K562 (cell line): ENCODE results near the gene B3GALNT1. TPM values are rescaled to one million over a fixed set of nuclear protein-coding genes. Genes with fewer than 3 reads are reported as not detected.

Source experiments
- ATAC-seq: fragments of 200-7000 bp; cut with Tn5 transposase; 3 replicates; pipeline ENCODE4 v1.9.1; 2020; ENCODE audit warnings: moderate library complexity
- BruUV-seq: library from RNA; stranded (reverse); fragments of 400-500 nt; replicated peaks from 2 replicates; lab custom pipeline; 2021; lab: Mats Ljungman, UMichigan
- CTCF ChIA-PET: fragments of 300-600 bp; formaldehyde crosslinking; extraction: SDS; loops from one replicate; lab custom pipeline; 2021; ENCODE audit warnings: low intra/inter-chr PET ratio; lab: Yijun Ruan, JAX
- POLR2A ChIA-PET: fragments of 300-600, 350-650 bp; sonication (Branson Sonifier 250); formaldehyde crosslinking; extraction: SDS; loops from one replicate; lab custom pipeline; 2021; ENCODE audit warnings: antibody characterized with exemption, inconsistent platforms; lab: Yijun Ruan, JAX
- DNase-seq, 4 experiments: peaks; one replicate each; pipeline versions ENCODE4 v3.0.0 to v3.0.0-alpha.2; 2011 to 2018; ENCODE audit warnings: low spot score in 3 of 4, mixed read lengths in 3 of 4; ENCODE audit errors: extremely low read depth in 1 of 4
- FAIRE-seq: peaks from 2 replicates; lab custom pipeline; 2011; peaks lifted over from hg19 to GRCh38; lab: Jason Lieb, UNC
- H2AFZ ChIP-seq: 2 replicates; pipeline ENCODE4 v1.6.0; 2011; ENCODE audit warnings: low read depth, low read length, control low read depth, inconsistent platforms
- H3K27ac ChIP-seq: fragments of 200-600 bp; 3 replicates; pipeline ENCODE4 v1.8.0; 2011; ENCODE audit warnings: low read depth, mild to moderate bottlenecking, control low read depth, inconsistent platforms, low read length, moderate library complexity, mixed read lengths; ENCODE audit errors: extremely low read depth
- H3K27me3 ChIP-seq, 2 experiments: fragments of 300-600 bp in 1 of 2; 2 replicates in 1 of 2; 3 replicates in 1 of 2; pipeline versions ENCODE4 v1.6.0 to v1.8.0; 2011; ENCODE audit warnings: inconsistent platforms in 2 of 2, low read length in 2 of 2, mild to moderate bottlenecking in 1 of 2, mixed read lengths in 1 of 2, moderate library complexity in 1 of 2; ENCODE audit not compliant: control insufficient read depth in 2 of 2, insufficient read depth in 2 of 2
- H3K36me3 ChIP-seq: fragments of 300-600 bp; 3 replicates; pipeline ENCODE4 v1.8.0; 2011; ENCODE audit warnings: mild to moderate bottlenecking, low read length, inconsistent platforms; ENCODE audit not compliant: control insufficient read depth, insufficient read depth
- H3K4me1 ChIP-seq, 2 experiments: fragments of 200-600 bp in 1 of 2; replicated peaks in 1 of 2; 2 replicates in 1 of 2; 3 replicates in 1 of 2; pipeline versions ENCODE4 v1.5.1 to v1.8.0; 2011; ENCODE audit warnings: inconsistent platforms in 2 of 2, low read length in 2 of 2, mild to moderate bottlenecking in 1 of 2, mixed read lengths in 1 of 2, moderate library complexity in 1 of 2; ENCODE audit not compliant: control insufficient read depth in 2 of 2, insufficient read depth in 2 of 2
- H3K4me2 ChIP-seq: 2 replicates; pipeline ENCODE4 v1.6.1; 2011; ENCODE audit warnings: low read length, control low read depth, inconsistent platforms, mixed read lengths; ENCODE audit not compliant: insufficient read depth
- H3K4me3 ChIP-seq: fragments of 200-600 bp; sonication (generic), shearing (Covaris generic); 2 replicates; pipeline ENCODE4 v1.5.1; 2016; ENCODE audit warnings: control low read depth, inconsistent platforms
- H3K79me2 ChIP-seq: fragments of 200-600 bp; 3 replicates; pipeline ENCODE4 v1.8.0; 2011; ENCODE audit warnings: low read length, inconsistent platforms; ENCODE audit not compliant: control insufficient read depth, insufficient read depth
- H3K9ac ChIP-seq, 2 experiments: 2 replicates each; pipeline versions ENCODE4 v1.6.0 to v1.6.1; 2011; ENCODE audit warnings: low read depth in 2 of 2, low read length in 2 of 2, control low read depth in 1 of 2, inconsistent platforms in 1 of 2, mild to moderate bottlenecking in 1 of 2, mixed read lengths in 1 of 2; ENCODE audit not compliant: insufficient read depth in 1 of 2
- H3K9me1 ChIP-seq: one replicate; pipeline ENCODE4 v1.6.0; 2011; ENCODE audit warnings: inconsistent platforms, mild to moderate bottlenecking, low read length, moderate library complexity; ENCODE audit not compliant: control insufficient read depth, insufficient read depth
- H3K9me3 ChIP-seq: replicated peaks from 2 replicates; pipeline ENCODE4 v1.5.1; 2011; ENCODE audit warnings: low read depth, low read length, inconsistent platforms; ENCODE audit not compliant: control insufficient read depth, insufficient read depth
- H4K20me1 ChIP-seq: replicated peaks from 2 replicates; pipeline ENCODE4 v1.6.1; 2011; ENCODE audit warnings: low read length, inconsistent platforms, mixed read lengths; ENCODE audit not compliant: control insufficient read depth, insufficient read depth
- BDP1 ChIP-seq: IDR thresholded peaks from 3 replicates; pipeline ENCODE4 v1.6.1; 2011; ENCODE audit not compliant: insufficient read length, insufficient read depth
- CREBBP ChIP-seq: IDR thresholded peaks from one replicate; pipeline ENCODE4 v1.6.1; 2012; ENCODE audit warnings: low read depth, mild to moderate bottlenecking, control low read depth, inconsistent platforms, low read length
- DPF2 ChIP-seq: fragments of 450-650 bp; IDR thresholded peaks from 2 replicates; pipeline ENCODE4 v1.6.1; 2016
- HNRNPK ChIP-seq: fragments of 200-400 bp; formaldehyde crosslinking; IDR thresholded peaks from one replicate; pipeline ENCODE4 v1.6.1; 2018; ENCODE audit warnings: mild to moderate bottlenecking, low read depth, low read length; ENCODE audit not compliant: poor library complexity, severe bottlenecking
- HSF4 ChIP-seq: fragments of 250-450 bp; sonication (Bioruptor Pico); IDR thresholded peaks from 2 replicates; pipeline ENCODE4 v2.1.2; 2022; ENCODE audit warnings: mild to moderate bottlenecking, moderate library complexity, borderline replicate concordance
- KDM1A ChIP-seq, 2 experiments: fragments of 450-650 bp; IDR thresholded peaks; 2 replicates each; pipeline ENCODE4 v1.6.1; 2016; ENCODE audit warnings: mild to moderate bottlenecking in 2 of 2
- MECOM ChIP-seq: fragments of 250-450 bp; sonication (Bioruptor Pico); IDR thresholded peaks from 2 replicates; pipeline ENCODE4 v1.8.0; 2022; ENCODE audit warnings: inconsistent platforms
- MLLT1 ChIP-seq, 2 experiments: fragments of 450-650 bp; IDR thresholded peaks; 2 replicates each; pipeline ENCODE4 v1.6.1; 2016
- NR1H2 ChIP-seq: sonication (generic); formaldehyde crosslinking; IDR thresholded peaks from 2 replicates; pipeline ENCODE4 v1.4.0; 2020; ENCODE audit warnings: mild to moderate bottlenecking, missing genetic modification reagents
- PRMT5 ChIP-seq: sonication (generic); formaldehyde crosslinking; IDR thresholded peaks from 2 replicates; pipeline ENCODE4 v1.5.0; 2020; ENCODE audit warnings: missing genetic modification reagents
- SREBF2 ChIP-seq: sonication (generic); formaldehyde crosslinking; IDR thresholded peaks from 2 replicates; pipeline ENCODE4 v1.4.0; 2020; ENCODE audit warnings: mild to moderate bottlenecking, missing genetic modification reagents
- TFAP4 ChIP-seq: sonication (generic); formaldehyde crosslinking; IDR thresholded peaks from 2 replicates; pipeline ENCODE4 v1.8.0; 2022; ENCODE audit warnings: missing genetic modification reagents, mild to moderate bottlenecking, moderate library complexity, borderline replicate concordance
- ZBTB49 ChIP-seq: sonication (generic); formaldehyde crosslinking; IDR thresholded peaks from 2 replicates; pipeline ENCODE4 v1.8.0; 2022; ENCODE audit warnings: missing genetic modification reagents, mild to moderate bottlenecking, borderline replicate concordance
- ZBTB5 ChIP-seq: fragments of 450-650 bp; IDR thresholded peaks from 2 replicates; pipeline ENCODE4 v1.6.1; 2017; ENCODE audit warnings: antibody characterized with exemption
- ZNF253 ChIP-seq: fragments of 250-450 bp; sonication (Bioruptor Pico); conservative IDR thresholded peaks from 2 replicates; pipeline ENCODE4 v1.6.1; 2021; ENCODE audit warnings: mild to moderate bottlenecking
- ZNF311 ChIP-seq: fragments of 250-450 bp; sonication (Bioruptor Pico); IDR thresholded peaks from 2 replicates; pipeline ENCODE4 v1.4.0; 2020; ENCODE audit warnings: mild to moderate bottlenecking, moderate library complexity
- ZNF79 ChIP-seq: fragments of 250-450 bp; sonication (Bioruptor Pico); IDR thresholded peaks from 2 replicates; pipeline ENCODE4 v1.4.0; 2020; ENCODE audit warnings: low read depth, mild to moderate bottlenecking, moderate library complexity
- ZSCAN32 ChIP-seq: fragments of 450-650 bp; formaldehyde crosslinking; IDR thresholded peaks from 2 replicates; pipeline ENCODE4 v1.4.0; 2020; ENCODE audit warnings: mild to moderate bottlenecking, moderate library complexity
- WGBS: fragments of 100-300 bp; shearing (Covaris generic); methylation state at CpG from one replicate; pipeline ENCODE4 v1.1.6; 2016; ENCODE audit warnings: low coverage, mixed read lengths; ENCODE audit not compliant: insufficient coverage; ENCODE audit errors: missing lambda C conversion rate; 5-methylcytosine and 5-hydroxymethylcytosine counted together
- in situ Hi-C: fragments of 300-500 bp; cut with MboI; formaldehyde crosslinking; loops from 4 replicates; pipeline ENCODE4 v1.15.0; 2018; ENCODE audit warnings: inconsistent platforms, mixed read lengths
- intact Hi-C: fragments of 100-400 bp; cut with micrococcal nuclease; formaldehyde crosslinking; loops from 2 replicates; pipeline ENCODE4 v1.14.2; 2022
- polyA plus RNA-seq, 8 experiments: library from polyadenylated mRNA; depleted of rRNA in 4 of 8; stranded (reverse) in 5 of 8; unstranded in 3 of 8; fragments of >200 nt; fragmentation: Nextera tagmentation in 2 of 8; fragmentation: Illumina TruSeq in 1 of 8; extraction: Ambion mirVana in 2 of 8; extraction: Trizol in 1 of 8; gene quantifications; 2 replicates each; pipeline versions ENCODE4 v1.2.1 to v1.2.3, GENCODE V29; 2011 to 2014; ENCODE audit warnings: inconsistent platforms in 1 of 8, missing spikeins in 1 of 8
- total RNA-seq, 7 experiments: library from RNA; depleted of rRNA in 6 of 7; stranded (reverse); fragments of >200 nt in 6 of 7; fragmentation: Illumina TruSeq in 2 of 7; extraction: Trizol in 2 of 7; gene quantifications; 2 replicates each; pipeline versions ENCODE4 v1.2.1 to v1.2.3, GENCODE V29; 2011 to 2021; ENCODE audit warnings: low replicate concordance in 1 of 7

The B3GALNT1 gene
- total and polyA plus RNA-seq, 9 of the 15 experiments (the other 6 are each of a cell fraction or from before 2014, with no cell fraction given) = 0.53 to 2.0 (median 1.2) TPM

- CTCF ChIA-PET = no interaction called here
- FAIRE-seq (no peak), DNase-seq (no peak), ATAC-seq (no peak)
- no TSS peak for BruUV-seq
- intact Hi-C loops (no loop called here), in situ Hi-C loops (no loop called here)
- Histone ChIP-seq H3K36me3 (no peaks in the 10 kb centered on the region), H3K9ac (no peak overlapping the region), H4K20me1 (no peaks in the 10 kb centered on the region), H3K27me3 (no peaks in the 10 kb centered on the region), H3K79me2 (no peaks in the 10 kb centered on the region), H3K27ac (no peak overlapping the region), H3K9me3 (no peaks in the 10 kb centered on the region), H3K4me3 (no peak overlapping the region), H3K9me1 (no peaks in the 10 kb centered on the region), H3K4me1 (no peaks in the 10 kb centered on the region), H3K4me2 (no peak overlapping the region), H2AFZ (no peak overlapping the region)
- POLR2A ChIA-PET = no interaction called here
- WGBS = 5% methylated on average over 4 of the region's 4 CpGs
- no peak for TF ChIP-seq MECOM (CRISPR knock-in tag)
- TF ChIP-seq DPF2 = no peak
- TF ChIP-seq CREBBP = no peak
- no peak for TF ChIP-seq ZBTB49
- TF ChIP-seq ZNF79 = no peak
- TF ChIP-seq TFAP4 (CRISPR knock-in tag) = no peak
- TF ChIP-seq KDM1A (IDR thresholded peaks at IDR 0.05) = no peak
- no peak for TF ChIP-seq ZBTB5
- no peak for TF ChIP-seq HNRNPK
- no peak for TF ChIP-seq MLLT1 (IDR thresholded peaks at IDR 0.05)
- TF ChIP-seq ZNF311 (CRISPR knock-in tag) = no peak
- TF ChIP-seq BDP1 = no peak
- TF ChIP-seq HSF4 (CRISPR knock-in tag) = no peak
- TF ChIP-seq ZNF253 (CRISPR knock-in tag) = no peak
- TF ChIP-seq SREBF2 (CRISPR knock-in tag) = no peak
- no peak for TF ChIP-seq ZSCAN32
- TF ChIP-seq PRMT5 (CRISPR knock-in tag) = no peak
- no peak for TF ChIP-seq NR1H2
Observed at GRCh38 chr3:161148832-161149475, 43.8 kb upstream of the B3GALNT1 start.
